Measurements from ENCODE around the gene P4HB.

The P4HB gene

GRCh38 chr17:81889602-81890001, 29.3 kb upstream of the P4HB start:
- no peak for TF ChIP-seq RAD21 (IDR thresholded peaks at IDR 0.05; ENCODE audit: low read depth)
- no peak for TF ChIP-seq YY1 (IDR thresholded peaks at IDR 0.05; ENCODE audit: low read depth)
- no peak for TF ChIP-seq ZBTB7A (IDR thresholded peaks at IDR 0.05; ENCODE audit: low read depth)
- no peak for TF ChIP-seq MAX (IDR thresholded peaks at IDR 0.05)
- no peak for TF ChIP-seq CREB1 (IDR thresholded peaks at IDR 0.05; ENCODE audit: low read depth)
- no peak for TF ChIP-seq TAF1 (IDR thresholded peaks at IDR 0.05; ENCODE audit: low read depth)
- no peak for TF ChIP-seq EP300 (IDR thresholded peaks at IDR 0.05; ENCODE audit: borderline replicate concordance)
- no peak for TF ChIP-seq CEBPB (IDR thresholded peaks at IDR 0.05)
- TF ChIP-seq, protein P1, sequence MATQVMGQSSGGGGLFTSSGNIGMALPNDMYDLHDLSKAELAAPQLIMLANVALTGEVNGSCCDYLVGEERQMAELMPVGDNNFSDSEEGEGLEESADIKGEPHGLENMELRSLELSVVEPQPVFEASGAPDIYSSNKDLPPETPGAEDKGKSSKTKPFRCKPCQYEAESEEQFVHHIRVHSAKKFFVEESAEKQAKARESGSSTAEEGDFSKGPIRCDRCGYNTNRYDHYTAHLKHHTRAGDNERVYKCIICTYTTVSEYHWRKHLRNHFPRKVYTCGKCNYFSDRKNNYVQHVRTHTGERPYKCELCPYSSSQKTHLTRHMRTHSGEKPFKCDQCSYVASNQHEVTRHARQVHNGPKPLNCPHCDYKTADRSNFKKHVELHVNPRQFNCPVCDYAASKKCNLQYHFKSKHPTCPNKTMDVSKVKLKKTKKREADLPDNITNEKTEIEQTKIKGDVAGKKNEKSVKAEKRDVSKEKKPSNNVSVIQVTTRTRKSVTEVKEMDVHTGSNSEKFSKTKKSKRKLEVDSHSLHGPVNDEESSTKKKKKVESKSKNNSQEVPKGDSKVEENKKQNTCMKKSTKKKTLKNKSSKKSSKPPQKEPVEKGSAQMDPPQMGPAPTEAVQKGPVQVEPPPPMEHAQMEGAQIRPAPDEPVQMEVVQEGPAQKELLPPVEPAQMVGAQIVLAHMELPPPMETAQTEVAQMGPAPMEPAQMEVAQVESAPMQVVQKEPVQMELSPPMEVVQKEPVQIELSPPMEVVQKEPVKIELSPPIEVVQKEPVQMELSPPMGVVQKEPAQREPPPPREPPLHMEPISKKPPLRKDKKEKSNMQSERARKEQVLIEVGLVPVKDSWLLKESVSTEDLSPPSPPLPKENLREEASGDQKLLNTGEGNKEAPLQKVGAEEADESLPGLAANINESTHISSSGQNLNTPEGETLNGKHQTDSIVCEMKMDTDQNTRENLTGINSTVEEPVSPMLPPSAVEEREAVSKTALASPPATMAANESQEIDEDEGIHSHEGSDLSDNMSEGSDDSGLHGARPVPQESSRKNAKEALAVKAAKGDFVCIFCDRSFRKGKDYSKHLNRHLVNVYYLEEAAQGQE (IDR thresholded peaks at IDR 0.05; ENCODE audit: low read depth) = no peak
- TF ChIP-seq NFIC (IDR thresholded peaks at IDR 0.05) = no peak

GRCh38 chr17:81888988-81889595, 28.8 kb upstream of the P4HB start:
- TF ChIP-seq EGR1 (IDR thresholded peaks at IDR 0.05) = no peak
- TF ChIP-seq, protein P1 (IDR thresholded peaks at IDR 0.05; ENCODE audit: low read depth) = no peak
- no peak for TF ChIP-seq EP300 (IDR thresholded peaks at IDR 0.05; ENCODE audit: borderline replicate concordance)
- no peak for TF ChIP-seq TAF1 (IDR thresholded peaks at IDR 0.05; ENCODE audit: low read depth)
- TF ChIP-seq, protein P2, sequence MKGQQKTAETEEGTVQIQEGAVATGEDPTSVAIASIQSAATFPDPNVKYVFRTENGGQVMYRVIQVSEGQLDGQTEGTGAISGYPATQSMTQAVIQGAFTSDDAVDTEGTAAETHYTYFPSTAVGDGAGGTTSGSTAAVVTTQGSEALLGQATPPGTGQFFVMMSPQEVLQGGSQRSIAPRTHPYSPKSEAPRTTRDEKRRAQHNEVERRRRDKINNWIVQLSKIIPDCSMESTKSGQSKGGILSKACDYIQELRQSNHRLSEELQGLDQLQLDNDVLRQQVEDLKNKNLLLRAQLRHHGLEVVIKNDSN (IDR thresholded peaks at IDR 0.05) = no peak
- TF ChIP-seq TEAD4 (IDR thresholded peaks at IDR 0.05) = no peak
- TF ChIP-seq CREB1 (IDR thresholded peaks at IDR 0.05; ENCODE audit: low read depth) = no peak
- TF ChIP-seq MAX (IDR thresholded peaks at IDR 0.05) = no peak
- TF ChIP-seq YY1 (IDR thresholded peaks at IDR 0.05; ENCODE audit: low read depth) = no peak
- no peak for TF ChIP-seq RAD21 (IDR thresholded peaks at IDR 0.05; ENCODE audit: low read depth)
- no peak for TF ChIP-seq CEBPB (IDR thresholded peaks at IDR 0.05)
- no peak for TF ChIP-seq TCF12 (IDR thresholded peaks at IDR 0.05; ENCODE audit: low read depth)
- TF ChIP-seq NFIC (IDR thresholded peaks at IDR 0.05) = no peak
- TF ChIP-seq FOXM1 (IDR thresholded peaks at IDR 0.05; ENCODE audit: borderline replicate concordance, low read depth) = no peak
- no peak for TF ChIP-seq ZBTB7A (IDR thresholded peaks at IDR 0.05; ENCODE audit: low read depth)

DNA sequence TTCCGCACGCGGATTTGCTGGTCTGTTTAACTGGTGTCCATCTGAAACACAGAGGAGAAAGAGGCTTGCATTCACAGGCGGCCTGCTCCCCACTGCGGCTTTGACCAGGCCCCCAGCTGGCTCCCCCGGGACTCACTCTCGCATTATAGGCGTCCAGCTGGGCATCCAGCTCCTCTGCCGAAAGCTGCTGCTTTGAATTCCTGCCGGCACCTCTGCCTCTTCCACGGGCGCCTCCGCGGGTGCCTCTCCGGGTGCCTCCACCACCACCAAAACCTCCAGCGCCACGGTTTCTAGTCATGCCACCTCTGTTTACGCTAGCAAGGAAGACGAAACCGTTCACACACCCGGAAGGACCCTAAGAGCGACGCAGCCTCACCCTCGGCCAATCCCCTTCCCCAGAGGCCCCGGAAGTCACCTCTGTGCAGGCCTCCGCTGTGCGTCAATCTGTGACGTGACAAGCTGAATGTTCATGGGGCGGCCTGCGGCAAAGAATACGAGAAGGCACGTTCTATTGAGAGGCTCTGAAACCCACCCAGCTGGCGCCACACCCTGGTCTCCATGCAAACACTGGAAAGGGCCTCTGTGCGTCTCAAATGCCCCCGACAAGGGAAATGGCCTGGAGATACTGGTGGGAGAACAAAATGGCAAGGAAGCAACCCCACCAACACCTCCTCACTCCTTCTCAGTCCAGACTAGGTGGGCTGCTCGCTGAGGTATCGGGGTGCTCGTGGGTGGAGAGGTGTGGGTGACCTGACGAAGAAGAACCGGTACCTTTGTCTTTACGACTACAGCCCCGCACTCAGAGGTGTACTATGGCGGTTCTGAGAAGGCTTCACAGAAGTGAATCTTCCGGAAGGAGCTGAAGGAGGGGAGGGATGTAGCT, 28.0 kb upstream of the P4HB start:
- no peak for TF ChIP-seq RAD21 (IDR thresholded peaks at IDR 0.05; ENCODE audit: low read depth)
- no peak for TF ChIP-seq EGR1 (IDR thresholded peaks at IDR 0.05)
- TF ChIP-seq YY1 (IDR thresholded peaks at IDR 0.05; ENCODE audit: low read depth) = no peak
- no peak for TF ChIP-seq MAX (IDR thresholded peaks at IDR 0.05)
- TF ChIP-seq TCF12 (IDR thresholded peaks at IDR 0.05; ENCODE audit: low read depth) = no peak
- no peak for TF ChIP-seq TEAD4 (IDR thresholded peaks at IDR 0.05)
- TF ChIP-seq, protein P2 (IDR thresholded peaks at IDR 0.05) = no peak
- TF ChIP-seq ZBTB7A (IDR thresholded peaks at IDR 0.05; ENCODE audit: low read depth) = no peak
- TF ChIP-seq CREB1 (IDR thresholded peaks at IDR 0.05; ENCODE audit: low read depth) = no peak

DNA sequence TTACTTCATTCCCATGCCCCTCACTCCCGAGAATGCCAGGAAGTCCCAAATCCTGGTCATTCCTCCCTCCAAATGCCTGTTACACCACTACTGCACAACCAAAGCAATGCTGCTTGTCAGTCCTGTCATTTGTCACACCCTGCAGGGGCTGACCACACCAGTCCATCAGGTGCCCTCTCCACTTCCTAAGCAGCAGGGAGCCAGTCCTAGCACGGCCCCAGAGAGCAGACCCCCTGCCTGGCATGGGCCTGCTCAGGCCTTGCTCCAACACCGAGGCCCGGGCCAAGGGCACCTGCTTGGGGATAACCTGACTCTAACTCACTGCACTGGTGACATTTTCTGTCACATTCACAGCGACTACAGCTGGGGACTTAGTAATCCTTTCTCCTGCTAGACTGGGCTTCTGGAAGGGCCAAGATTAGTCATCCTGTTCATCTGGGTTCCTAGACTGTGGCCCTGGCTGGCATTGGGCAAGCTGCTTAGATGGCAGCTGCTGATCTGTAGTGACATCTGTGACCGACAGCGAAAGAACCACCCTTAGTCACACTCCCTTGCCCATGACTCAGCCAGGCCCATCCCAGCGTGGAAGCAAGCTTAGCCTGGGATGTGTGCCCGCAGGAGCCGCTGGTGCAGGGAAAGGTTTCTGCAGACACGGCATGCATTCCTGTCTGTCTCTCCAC, 25.7 kb upstream of the P4HB start:
- TF ChIP-seq CEBPB (IDR thresholded peaks at IDR 0.05) (no peak), NFIC (IDR thresholded peaks at IDR 0.05) (no peak), EGR1 (IDR thresholded peaks at IDR 0.05) (no peak), TEAD4 (IDR thresholded peaks at IDR 0.05) (no peak), EP300 (IDR thresholded peaks at IDR 0.05; ENCODE audit: borderline replicate concordance) (no peak), FOXM1 (IDR thresholded peaks at IDR 0.05; ENCODE audit: borderline replicate concordance, low read depth) (no peak), YY1 (IDR thresholded peaks at IDR 0.05; ENCODE audit: low read depth) (no peak), MAX (IDR thresholded peaks at IDR 0.05) (no peak), ZBTB7A (IDR thresholded peaks at IDR 0.05; ENCODE audit: low read depth) (no peak), RAD21 (IDR thresholded peaks at IDR 0.05; ENCODE audit: low read depth) (no peak), CREB1 (IDR thresholded peaks at IDR 0.05; ENCODE audit: low read depth) (no peak), TCF12 (IDR thresholded peaks at IDR 0.05; ENCODE audit: low read depth) (no peak)
- TF ChIP-seq, protein P1 (IDR thresholded peaks at IDR 0.05; ENCODE audit: low read depth) = no peak
- TF ChIP-seq, protein P2 (IDR thresholded peaks at IDR 0.05) = no peak
